ENCODE measurements around the gene ACTN4.
A peak's percentile ranks its signal among the peaks of the same experiment; 100 is the strongest.

The ACTN4 gene

GRCh38 chr19:38676878-38677646, 29.6 kb downstream of the ACTN4 start:
- no peaks in the 10 kb centered on the region for H3K27me3 ChIP-seq (ENCODE audit: insufficient read depth, low read length, poor library complexity, severe bottlenecking)
- H3K79me2 ChIP-seq (ENCODE audit: insufficient read depth, low read length), result peaks cover 96% of the 10 kb centered on the region
- no peak overlapping the region for H3K4me3 ChIP-seq (ENCODE audit: low read length, poor library complexity, severe bottlenecking)
- peaks cover 21% of the 10 kb centered on the region; the same call in 1 of the 2 replicates for H3K36me3 ChIP-seq (ENCODE audit: insufficient read depth, low read length)
- H3K9me3 ChIP-seq (ENCODE audit: insufficient read depth, low read depth, low read length), result no peaks in the 10 kb centered on the region
- peaks cover 39% of the 10 kb centered on the region for H4K20me1 ChIP-seq (ENCODE audit: insufficient read depth, low read length, poor library complexity, severe bottlenecking)
- H3K4me2 ChIP-seq (ENCODE audit: low read depth, low read length, poor library complexity, severe bottlenecking), result no peak overlapping the region
- H3F3A ChIP-seq (ENCODE audit: low read depth), result no peaks in the 10 kb centered on the region
- no peaks in the 10 kb centered on the region for H3K9me2 ChIP-seq (replicated peaks; ENCODE audit: low read depth, low read length)
- peak overlapping the region; percentile 57 for H3K9ac ChIP-seq (ENCODE audit: low read depth, low read length, poor library complexity, severe bottlenecking)
- TF ChIP-seq CTCF (conservative IDR thresholded peaks at IDR 0.05; ENCODE audit: low read length), result no peak
- TF ChIP-seq EZH2phosphoT487 (IDR thresholded peaks at IDR 0.05; ENCODE audit: borderline replicate concordance), result no peak
- H3K4me1 ChIP-seq (ENCODE audit: insufficient read depth, low read length, poor library complexity, severe bottlenecking), result peaks cover 66% of the 10 kb centered on the region
- no peak overlapping the region for H2AFZ ChIP-seq (ENCODE audit: low read length)

- no peaks in the 10 kb centered on the region for H3K9me2 ChIP-seq (replicated peaks; ENCODE audit: low read depth, low read length)
- no peak for TF ChIP-seq EZH2phosphoT487 (IDR thresholded peaks at IDR 0.05; ENCODE audit: borderline replicate concordance)
- TF ChIP-seq CTCF (conservative IDR thresholded peaks at IDR 0.05; ENCODE audit: low read length), result no peak
- H3F3A ChIP-seq (ENCODE audit: low read depth), result no peaks in the 10 kb centered on the region
- H3K9ac ChIP-seq (ENCODE audit: low read depth, low read length, poor library complexity, severe bottlenecking), result no peak overlapping the region
- H3K27me3 ChIP-seq (ENCODE audit: insufficient read depth, low read length, poor library complexity, severe bottlenecking), result no peaks in the 10 kb centered on the region
- no peak overlapping the region for H3K4me3 ChIP-seq (ENCODE audit: low read length, poor library complexity, severe bottlenecking)
- peaks cover 39% of the 10 kb centered on the region for H4K20me1 ChIP-seq (ENCODE audit: insufficient read depth, low read length, poor library complexity, severe bottlenecking)
- H2AFZ ChIP-seq (ENCODE audit: low read length), result no peak overlapping the region
- peaks cover 21% of the 10 kb centered on the region; the same call in 1 of the 2 replicates for H3K36me3 ChIP-seq (ENCODE audit: insufficient read depth, low read length)
- peaks cover 97% of the 10 kb centered on the region for H3K79me2 ChIP-seq (ENCODE audit: insufficient read depth, low read length)
- peaks cover 78% of the 10 kb centered on the region for H3K4me1 ChIP-seq (ENCODE audit: insufficient read depth, low read length, poor library complexity, severe bottlenecking)
- H3K4me2 ChIP-seq (ENCODE audit: low read depth, low read length, poor library complexity, severe bottlenecking), result no peak overlapping the region
- H3K9me3 ChIP-seq (ENCODE audit: insufficient read depth, low read depth, low read length), result no peaks in the 10 kb centered on the region
Measured at GRCh38 chr19:38678217-38678890, 30.9 kb downstream of the ACTN4 start.

GRCh38 chr19:38678891-38679494, 31.5 kb downstream of the ACTN4 start:
- Histone ChIP-seq H3K9me3 (ENCODE audit: insufficient read depth, low read depth, low read length) (no peaks in the 10 kb centered on the region), H2AFZ (ENCODE audit: low read length) (no peak overlapping the region), H3K9ac (ENCODE audit: low read depth, low read length, poor library complexity, severe bottlenecking) (no peak overlapping the region), H3K79me2 (ENCODE audit: insufficient read depth, low read length) (peaks cover 100% of the 10 kb centered on the region), H3K27me3 (ENCODE audit: insufficient read depth, low read length, poor library complexity, severe bottlenecking) (no peaks in the 10 kb centered on the region), H3K4me3 (ENCODE audit: low read length, poor library complexity, severe bottlenecking) (no peak overlapping the region), H3K4me2 (ENCODE audit: low read depth, low read length, poor library complexity, severe bottlenecking) (no peak overlapping the region), H4K20me1 (ENCODE audit: insufficient read depth, low read length, poor library complexity, severe bottlenecking) (peaks cover 38% of the 10 kb centered on the region), H3F3A (ENCODE audit: low read depth) (no peaks in the 10 kb centered on the region), H3K4me1 (ENCODE audit: insufficient read depth, low read length, poor library complexity, severe bottlenecking) (peaks cover 84% of the 10 kb centered on the region), H3K9me2 (replicated peaks; ENCODE audit: low read depth, low read length) (no peaks in the 10 kb centered on the region), H3K36me3 (ENCODE audit: insufficient read depth, low read length) (peaks cover 21% of the 10 kb centered on the region; the same call in 1 of the 2 replicates)
- TF ChIP-seq CTCF (conservative IDR thresholded peaks at IDR 0.05; ENCODE audit: low read length) (no peak), EZH2phosphoT487 (IDR thresholded peaks at IDR 0.05; ENCODE audit: borderline replicate concordance) (no peak)
